Fibroblast of lung (primary cell): ENCODE data around the gene MRPL33. TPM values are rescaled to one million over a fixed set of nuclear protein-coding genes. Genes with fewer than 3 reads are reported as not detected.
"Not testable (repeated sequence)": the region's sequence is repeated elsewhere in the genome, so short reads cannot be mapped to it uniquely, and the experiment has no call there.

Experiments used
- DNase-seq, 2 donors: peaks; one replicate each; pipeline versions ENCODE4 v3.0.0 to v3.0.0-alpha.2; 2010; ENCODE audit warnings: low read depth in 2 of 2
- H2AFZ ChIP-seq: 2 replicates; pipeline ENCODE4 v1.5.1; 2012; ENCODE audit warnings: low read length, control low read depth, inconsistent platforms
- H3K27ac ChIP-seq: 2 replicates; pipeline ENCODE4 v1.5.1; 2011; ENCODE audit warnings: low read length, control low read depth; ENCODE audit not compliant: insufficient read depth
- H3K27me3 ChIP-seq: 2 replicates; pipeline ENCODE4 v1.5.1; 2011; ENCODE audit warnings: mild to moderate bottlenecking, low read length; ENCODE audit not compliant: control insufficient read depth, insufficient read depth
- H3K36me3 ChIP-seq: 2 replicates; pipeline ENCODE4 v1.5.1; 2011; ENCODE audit warnings: low read length; ENCODE audit not compliant: control insufficient read depth, insufficient read depth
- H3K4me1 ChIP-seq: 2 replicates; pipeline ENCODE4 v1.5.1; 2011; ENCODE audit warnings: low read length; ENCODE audit not compliant: control insufficient read depth, insufficient read depth; ENCODE audit errors: extremely low read depth
- H3K4me2 ChIP-seq: 2 replicates; pipeline ENCODE4 v1.5.1; 2011; ENCODE audit warnings: low read length, control low read depth; ENCODE audit not compliant: insufficient read depth; ENCODE audit errors: extremely low read depth
- H3K4me3 ChIP-seq, 4 experiments: fragments of 200-600 bp in 1 of 4; sonication (generic) in 1 of 4; replicated peaks in 1 of 4; 2 replicates each; pipeline ENCODE4 v1.5.1; 2011 to 2016; ENCODE audit warnings: low read length in 4 of 4, low read depth in 3 of 4, mild to moderate bottlenecking in 3 of 4, control low read depth in 2 of 4, inconsistent platforms in 1 of 4, mixed read lengths in 1 of 4; ENCODE audit not compliant: insufficient read depth in 1 of 4; ENCODE audit errors: control extremely low read depth in 1 of 4
- H3K79me2 ChIP-seq: 2 replicates; pipeline ENCODE4 v1.5.1; 2012; ENCODE audit warnings: mild to moderate bottlenecking, low read length, inconsistent platforms; ENCODE audit not compliant: control insufficient read depth, insufficient read depth
- H3K9ac ChIP-seq: 2 replicates; pipeline ENCODE4 v1.5.1; 2011; ENCODE audit warnings: mild to moderate bottlenecking, low read length, control low read depth; ENCODE audit not compliant: insufficient read depth
- H3K9me3 ChIP-seq: 2 replicates; pipeline ENCODE4 v1.5.1; 2012; ENCODE audit warnings: low read depth, low read length; ENCODE audit not compliant: control insufficient read depth, insufficient read depth
- H4K20me1 ChIP-seq: 2 replicates; pipeline ENCODE4 v1.5.1; 2011; ENCODE audit warnings: low read length; ENCODE audit not compliant: control insufficient read depth, insufficient read depth; ENCODE audit errors: extremely low read depth
- EZH2 ChIP-seq: IDR thresholded peaks from 2 replicates; pipeline ENCODE4 v1.5.1; 2012; ENCODE audit warnings: low read length, control low read depth, mild to moderate bottlenecking; ENCODE audit errors: missing control alignments
- polyA plus RNA-seq, 2 donors: library from polyadenylated mRNA; depleted of rRNA in 1 of 2; stranded (reverse) in 1 of 2; unstranded in 1 of 2; fragments of >200 nt; gene quantifications; 2 replicates each; pipeline ENCODE4 v1.2.1, GENCODE V29; 2011 to 2012; ENCODE audit warnings: missing spikeins in 1 of 2
- total RNA-seq: library from RNA; depleted of rRNA; stranded (reverse); fragments of >200 nt; gene quantifications from 2 replicates; pipeline ENCODE4 v1.2.1, GENCODE V29; 2014
- TF ChIP-seq, protein P1 (sequence below), 2 donors: IDR thresholded peaks in 1 of 2; conservative IDR thresholded peaks in 1 of 2; 1 replicate in 1 of 2; 2 replicates in 1 of 2; pipeline ENCODE4 v1.5.1; 2011 to 2012; ENCODE audit warnings: low read length in 2 of 2, control low read depth in 1 of 2, inconsistent platforms in 1 of 2, low read depth in 1 of 2, mild to moderate bottlenecking in 1 of 2

The MRPL33 gene
- total and polyA plus RNA-seq, 2 donors (not counting 1 experiment from before 2014, with no cell fraction given) = 85.9 to 178 TPM

DNA sequence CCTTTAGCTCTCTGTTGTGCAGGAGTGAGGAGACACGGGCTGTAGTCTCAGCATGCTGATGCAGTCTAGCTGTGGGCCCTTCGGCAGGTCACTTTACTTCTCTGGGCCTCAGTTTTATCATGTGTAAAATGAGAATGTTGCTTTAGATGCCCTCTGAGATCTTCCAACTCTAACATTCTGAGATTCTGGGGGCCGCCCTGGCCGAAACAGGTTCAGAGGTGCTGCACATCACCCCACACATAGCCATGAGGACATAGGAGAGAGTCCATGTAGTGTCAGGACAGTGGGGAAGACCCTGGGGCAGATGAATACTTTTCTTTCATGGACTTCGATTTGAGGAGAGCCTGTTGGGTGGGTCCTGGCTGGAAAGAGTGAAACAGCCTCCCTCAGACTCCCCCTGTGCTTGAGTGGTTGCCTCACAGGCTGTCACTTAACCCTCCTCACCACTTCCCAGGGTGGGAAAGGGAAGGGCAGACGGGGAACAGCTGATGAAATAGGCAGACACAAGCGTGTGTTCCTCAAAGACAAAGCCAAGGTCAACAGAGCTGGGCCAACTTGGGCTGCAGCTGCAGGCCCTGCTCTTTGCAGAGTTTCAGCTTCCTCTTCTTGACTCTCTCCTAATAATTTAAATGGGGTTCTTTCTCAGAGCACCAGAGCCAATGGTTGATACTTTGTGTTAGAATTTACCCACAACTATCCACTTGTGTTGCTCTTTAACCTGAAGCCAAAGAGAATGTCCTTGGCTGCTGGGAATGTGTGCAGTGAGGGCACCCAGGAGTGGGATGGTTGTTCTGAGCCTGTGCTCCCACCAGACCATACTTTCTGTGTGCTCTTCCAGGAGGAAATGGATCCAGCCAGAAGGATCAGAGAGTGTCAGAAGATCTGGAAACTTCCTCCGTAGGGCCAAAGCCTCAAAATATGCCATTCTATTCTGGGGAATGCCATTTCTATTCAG is 14.7 kb upstream of the MRPL33 start:
- Histone ChIP-seq H3K36me3 (no peaks in the 10 kb centered on the region), H2AFZ (no peak overlapping the region), H3K4me3 (no peak overlapping the region), H3K27ac (no peak overlapping the region), H3K4me2 (no peak overlapping the region), H3K27me3 (no peaks in the 10 kb centered on the region), H3K4me1 (peaks cover 5% of the 10 kb centered on the region), H3K9me3 (no peaks in the 10 kb centered on the region), H4K20me1 (no peaks in the 10 kb centered on the region), H3K79me2 (no peaks in the 10 kb centered on the region), H3K9ac (no peak overlapping the region)
- no peak for TF ChIP-seq EZH2
- TF ChIP-seq, protein P1, sequence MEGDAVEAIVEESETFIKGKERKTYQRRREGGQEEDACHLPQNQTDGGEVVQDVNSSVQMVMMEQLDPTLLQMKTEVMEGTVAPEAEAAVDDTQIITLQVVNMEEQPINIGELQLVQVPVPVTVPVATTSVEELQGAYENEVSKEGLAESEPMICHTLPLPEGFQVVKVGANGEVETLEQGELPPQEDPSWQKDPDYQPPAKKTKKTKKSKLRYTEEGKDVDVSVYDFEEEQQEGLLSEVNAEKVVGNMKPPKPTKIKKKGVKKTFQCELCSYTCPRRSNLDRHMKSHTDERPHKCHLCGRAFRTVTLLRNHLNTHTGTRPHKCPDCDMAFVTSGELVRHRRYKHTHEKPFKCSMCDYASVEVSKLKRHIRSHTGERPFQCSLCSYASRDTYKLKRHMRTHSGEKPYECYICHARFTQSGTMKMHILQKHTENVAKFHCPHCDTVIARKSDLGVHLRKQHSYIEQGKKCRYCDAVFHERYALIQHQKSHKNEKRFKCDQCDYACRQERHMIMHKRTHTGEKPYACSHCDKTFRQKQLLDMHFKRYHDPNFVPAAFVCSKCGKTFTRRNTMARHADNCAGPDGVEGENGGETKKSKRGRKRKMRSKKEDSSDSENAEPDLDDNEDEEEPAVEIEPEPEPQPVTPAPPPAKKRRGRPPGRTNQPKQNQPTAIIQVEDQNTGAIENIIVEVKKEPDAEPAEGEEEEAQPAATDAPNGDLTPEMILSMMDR (conservative IDR thresholded peaks at IDR 0.05 in 1 of 2, IDR thresholded peaks at IDR 0.05 in 1 of 2; ENCODE audit: low read depth in 1 of 2, low read length in 2 of 2) = no peak
- DNase-seq = peak in 1 of 2 donors; percentile 87

DNA sequence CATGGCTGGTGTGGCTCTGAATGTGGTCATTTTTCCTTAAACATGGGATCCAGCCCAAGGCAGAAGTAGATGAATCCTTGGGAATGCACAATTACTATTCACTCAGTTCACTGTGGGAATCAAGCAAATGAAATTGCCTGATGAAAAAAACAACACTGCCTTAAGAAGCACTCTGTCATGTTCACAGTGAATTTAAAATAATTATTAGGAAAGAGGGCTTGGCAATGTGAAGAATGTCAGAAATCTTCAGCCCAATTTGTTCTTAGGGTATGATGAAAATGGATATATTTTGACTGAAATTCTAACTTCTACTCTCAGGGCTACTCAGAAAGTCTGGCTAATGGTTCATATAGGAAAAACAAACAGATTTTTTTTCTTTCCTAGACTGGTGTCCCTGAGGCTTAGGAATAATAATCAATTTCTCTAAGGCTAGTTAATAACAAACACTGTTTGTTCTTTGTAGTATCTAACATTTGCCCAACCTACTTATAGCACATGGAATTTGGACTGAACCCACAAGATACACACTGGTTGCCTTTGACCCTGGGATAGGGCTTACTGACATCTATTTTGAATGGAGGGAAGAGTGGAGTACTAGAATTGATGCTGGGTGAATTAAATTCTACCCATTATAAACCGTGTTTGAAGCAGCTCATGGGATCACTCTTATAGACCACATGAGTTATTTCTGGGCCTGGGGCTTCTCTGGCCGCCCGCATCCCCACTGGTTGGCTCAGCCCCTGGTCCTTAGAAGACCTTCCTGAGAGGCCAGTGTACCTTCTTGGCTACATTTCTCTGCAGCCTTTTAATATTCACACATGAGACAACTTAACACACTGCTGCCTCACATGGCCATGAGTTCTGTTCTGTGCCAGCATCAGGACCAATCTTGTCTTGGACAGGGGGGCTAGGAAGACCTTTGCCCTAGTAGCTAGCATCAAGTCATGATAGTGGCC is 8.3 kb upstream of the MRPL33 start:
- H3K4me2 ChIP-seq = no peak overlapping the region
- DNase-seq = peak; percentile 24 to 61
- no peak overlapping the region for H3K4me3 ChIP-seq
- H3K36me3 ChIP-seq = no peaks in the 10 kb centered on the region
- H4K20me1 ChIP-seq = no peaks in the 10 kb centered on the region
- no peaks in the 10 kb centered on the region for H3K79me2 ChIP-seq
- H3K4me1 ChIP-seq = peaks cover 4% of the 10 kb centered on the region
- no peaks in the 10 kb centered on the region for H3K9me3 ChIP-seq
- TF ChIP-seq, protein P1 (conservative IDR thresholded peaks at IDR 0.05 in 1 of 2, IDR thresholded peaks at IDR 0.05 in 1 of 2; ENCODE audit: low read depth in 1 of 2, low read length in 2 of 2) = no peak
- no peak for TF ChIP-seq EZH2
- no peak overlapping the region for H3K27ac ChIP-seq
- no peak overlapping the region for H2AFZ ChIP-seq
- H3K27me3 ChIP-seq = no peaks in the 10 kb centered on the region
- no peak overlapping the region for H3K9ac ChIP-seq

DNA sequence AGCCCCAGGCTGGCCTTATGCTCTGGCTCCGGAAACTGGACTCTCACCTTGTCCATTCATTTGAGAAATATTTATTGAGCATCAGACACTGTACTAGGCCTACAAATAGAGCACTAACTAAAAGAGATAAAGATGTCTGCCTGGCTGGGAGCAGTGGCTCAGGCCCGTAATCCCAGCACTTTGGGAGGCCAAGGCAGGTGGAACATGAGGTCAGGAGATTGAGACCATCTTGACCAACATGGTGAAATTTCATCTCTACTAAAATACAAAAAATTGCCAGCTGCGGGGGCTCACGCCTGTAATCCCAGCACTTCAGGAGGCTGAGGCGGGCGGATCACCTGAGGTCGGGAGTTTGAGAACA is 7.6 kb upstream of the MRPL33 start:
- TF ChIP-seq, protein P1 (conservative IDR thresholded peaks at IDR 0.05 in 1 of 2, IDR thresholded peaks at IDR 0.05 in 1 of 2; ENCODE audit: low read depth in 1 of 2, low read length in 2 of 2) = no peak
- no peak for TF ChIP-seq EZH2
- no peak overlapping the region for H3K27ac ChIP-seq
- H3K9ac ChIP-seq = no peak overlapping the region
- no peaks in the 10 kb centered on the region for H3K9me3 ChIP-seq
- H2AFZ ChIP-seq = no peak overlapping the region
- H3K79me2 ChIP-seq = no peaks in the 10 kb centered on the region
- H3K36me3 ChIP-seq = no peaks in the 10 kb centered on the region
- H3K4me1 ChIP-seq = peaks cover 4% of the 10 kb centered on the region
- no peaks in the 10 kb centered on the region for H4K20me1 ChIP-seq
- H3K27me3 ChIP-seq = no peaks in the 10 kb centered on the region
- H3K4me2 ChIP-seq = no peak overlapping the region
- no peak overlapping the region for H3K4me3 ChIP-seq
- no peak for DNase-seq

DNA sequence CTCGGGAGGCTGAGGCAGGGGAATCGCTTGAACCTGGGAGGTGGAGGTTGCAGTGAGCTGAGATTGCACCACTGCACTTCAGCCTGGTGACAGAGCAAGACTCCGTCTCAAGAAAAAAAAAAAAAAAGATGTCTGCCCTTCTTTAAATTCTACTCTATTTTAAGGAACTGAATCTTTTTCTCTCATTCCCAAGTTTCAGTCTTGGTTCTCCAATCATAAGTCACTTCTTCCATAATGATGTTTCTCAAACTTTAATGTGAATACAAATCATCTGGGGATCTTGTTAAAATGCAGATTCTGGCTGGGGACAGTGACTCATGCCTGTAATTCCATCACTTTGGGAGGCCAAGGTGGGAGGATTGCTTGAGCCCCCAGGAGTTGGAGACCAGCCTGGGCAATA is 7.0 kb upstream of the MRPL33 start:
- H3K4me3 ChIP-seq, DNase-seq, H3K36me3 ChIP-seq, H2AFZ ChIP-seq, H3K79me2 ChIP-seq, H3K27ac ChIP-seq, H3K9me3 ChIP-seq, H3K4me1 ChIP-seq, H3K4me2 ChIP-seq, H3K27me3 ChIP-seq, H4K20me1 ChIP-seq, H3K9ac ChIP-seq: not testable (repeated sequence)
